Measurements from ENCODE around the gene TLE5.
"Not testable (repeated sequence)": the region's sequence is repeated elsewhere in the genome, so short reads cannot be mapped to it uniquely, and the experiment has no call there.

TLE5 gene

GRCh38 chr19:3060857-3061181 is 1.5 kb downstream of the TLE5 start:
- FAIRE-seq = no peak

- FAIRE-seq = no peak
These were observed 2.6 kb downstream of the TLE5 start for GRCh38 chr19:3059653-3060052.

- no peak for FAIRE-seq
These were observed 3.4 kb downstream of the TLE5 start for GRCh38 chr19:3058821-3059314.

GRCh38 chr19:3058009-3058820 is 4.1 kb downstream of the TLE5 start:
- FAIRE-seq = no peak

GRCh38 chr19:3057275-3057714 is 5.0 kb downstream of the TLE5 start:
- no peak for FAIRE-seq

- no peak for FAIRE-seq
These were observed 5.7 kb downstream of the TLE5 start for GRCh38 chr19:3056417-3057088.

- no peak for FAIRE-seq
These were observed 6.4 kb downstream of the TLE5 start for GRCh38 chr19:3055741-3056416.

GRCh38 chr19:3054972-3055740 is 7.1 kb downstream of the TLE5 start:
- FAIRE-seq = no peak

GRCh38 chr19:3054265-3054971 is 7.9 kb downstream of the TLE5 start:
- no peak for FAIRE-seq

GRCh38 chr19:3053780-3054179 is 8.5 kb downstream of the TLE5 start:
- FAIRE-seq = no peak

- no peak for FAIRE-seq
These were observed 9.1 kb downstream of the TLE5 start for GRCh38 chr19:3053218-3053621.

GRCh38 chr19:3050016-3050415 is 12.3 kb downstream of the TLE5 start:
- FAIRE-seq = not testable (repeated sequence)

- no peak for FAIRE-seq
These were observed 13.2 kb downstream of the TLE5 start for GRCh38 chr19:3049089-3049488.

GRCh38 chr19:3048190-3048533 is 14.1 kb downstream of the TLE5 start:
- FAIRE-seq = no peak

- FAIRE-seq = no peak
These were observed 14.7 kb downstream of the TLE5 start for GRCh38 chr19:3047496-3048189.

GRCh38 chr19:3046698-3047495 is 15.4 kb downstream of the TLE5 start:
- no peak for FAIRE-seq

- FAIRE-seq = no peak
These were observed 16.2 kb downstream of the TLE5 start for GRCh38 chr19:3045885-3046697.

- no peak for FAIRE-seq
These were observed 17.1 kb downstream of the TLE5 start for GRCh38 chr19:3045191-3045590.

- peak; percentile 12 for FAIRE-seq
These were observed 19.6 kb downstream of the TLE5 start for GRCh38 chr19:3042621-3043267.
